ENCODE data around the gene NEK9.
A peak's percentile ranks its signal among the peaks of the same experiment; 100 is the strongest.

NEK9 gene

DNA sequence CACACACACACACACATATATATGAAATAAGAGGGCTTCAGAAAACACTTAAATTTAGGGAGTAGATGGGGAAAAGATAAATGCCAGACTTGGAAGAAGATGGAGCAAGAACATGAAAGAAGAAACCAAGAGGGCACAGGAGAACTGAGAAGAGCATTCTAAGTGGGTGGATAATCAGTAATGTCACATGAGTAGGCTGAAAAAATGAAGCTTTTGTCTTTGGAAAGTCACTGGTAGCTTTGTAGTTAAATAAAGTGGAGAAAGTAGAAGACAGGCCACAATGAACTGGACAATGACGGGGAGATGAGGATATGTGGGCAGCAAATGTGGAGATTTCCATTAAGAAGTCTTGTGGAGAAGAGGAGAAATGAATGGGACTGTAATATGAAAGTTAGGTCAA lies 59.6 kb downstream of the NEK9 start:
- DNase-seq (ENCODE audit: low read depth in 2 of 2), result no peak

- DNase-seq (ENCODE audit: low read depth in 2 of 2), result no peak
Observed at GRCh38 chr14:75066691-75067090, 60.2 kb downstream of the NEK9 start.

DNA sequence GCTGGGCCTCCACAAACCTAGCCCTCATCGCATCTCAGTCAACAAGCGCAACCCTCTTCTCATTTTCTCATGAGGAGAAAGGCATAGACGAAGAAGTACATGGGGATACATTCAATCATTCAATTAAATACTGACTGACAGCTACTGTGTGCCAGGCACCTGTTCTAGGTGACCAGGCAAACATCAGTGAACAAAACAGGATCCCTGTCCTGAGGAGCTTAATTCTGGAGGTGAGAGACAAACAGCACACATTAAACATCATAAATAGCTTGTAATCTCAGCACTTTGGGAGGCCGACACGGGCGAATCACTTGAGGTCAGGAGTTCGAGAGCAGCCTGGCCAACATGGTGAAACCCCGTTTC lies 62.7 kb downstream of the NEK9 start:
- DNase-seq (ENCODE audit: low read depth in 2 of 2), result no peak

- peak; percentile 82 to 83 for DNase-seq (ENCODE audit: low read depth in 2 of 2)
Observed at GRCh38 chr14:75063491-75064204, 63.2 kb downstream of the NEK9 start, which contains the start of gene ACYP1. TSS of gene ACYP1 (minus strand) at chr14:75064024. CDS start at chr14:75063553, 471 bp downstream.

GRCh38 chr14:75063013-75063412 lies 63.8 kb downstream of the NEK9 start:
- no peak for DNase-seq (ENCODE audit: low read depth in 2 of 2)

DNA sequence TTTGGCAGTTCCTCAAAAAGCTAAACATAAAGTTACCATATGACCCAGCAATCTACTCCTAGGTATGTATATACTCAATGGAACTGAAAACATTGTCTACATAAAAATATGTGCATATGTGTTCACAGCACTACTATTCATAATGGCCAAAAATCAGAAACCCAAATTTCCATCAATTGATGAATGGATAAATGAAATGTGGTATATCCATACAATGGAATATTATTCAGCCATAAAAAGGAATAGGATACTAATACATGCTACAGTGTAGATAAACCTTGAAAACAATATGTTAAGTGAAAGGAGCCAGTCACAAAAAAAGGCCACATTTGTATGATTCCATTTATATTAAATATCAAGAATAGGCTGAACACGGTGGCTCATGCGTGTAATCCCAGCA lies 66.4 kb downstream of the NEK9 start:
- no peak for DNase-seq (ENCODE audit: low read depth in 2 of 2)

- DNase-seq (ENCODE audit: low read depth in 2 of 2), result no peak
Observed at GRCh38 chr14:75059642-75060041, 67.2 kb downstream of the NEK9 start.

- DNase-seq (ENCODE audit: low read depth in 2 of 2), result no peak
Observed at GRCh38 chr14:75054421-75054820, 72.4 kb downstream of the NEK9 start.

GRCh38 chr14:75053396-75054291 lies 73.2 kb downstream of the NEK9 start:
- DNase-seq (ENCODE audit: low read depth in 2 of 2), result no peak

GRCh38 chr14:75051556-75051899 lies 75.3 kb downstream of the NEK9 start:
- no peak for DNase-seq (ENCODE audit: low read depth in 2 of 2)

- DNase-seq (ENCODE audit: low read depth in 2 of 2), result peak; percentile 56 to 65
Observed at GRCh38 chr14:75050852-75051555, 75.8 kb downstream of the NEK9 start, which contains the start of gene MLH3. TSS of gene MLH3 (minus strand) at chr14:75051467. CDS start at chr14:75049655, 1,812 bp downstream.

DNA sequence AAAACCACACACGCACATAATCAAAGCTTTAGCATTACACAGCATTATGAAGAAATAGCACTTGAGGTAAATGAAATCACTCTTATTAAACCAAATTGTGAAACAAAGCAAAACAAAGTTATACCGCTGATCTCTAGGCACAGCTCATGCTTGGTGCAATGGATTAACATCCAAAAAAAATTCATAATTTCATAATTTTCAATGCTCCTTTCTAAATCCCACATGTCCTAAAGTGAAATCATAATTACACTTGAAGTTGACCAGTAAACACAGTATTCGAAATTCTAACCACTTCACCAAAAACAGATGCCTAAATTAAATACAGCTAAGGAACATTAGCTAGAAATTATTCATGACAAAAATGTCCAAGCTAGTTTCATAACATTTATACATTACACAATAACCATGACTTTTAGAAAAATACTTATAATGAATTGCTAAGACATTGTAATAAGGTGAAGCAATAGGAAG lies 77.1 kb downstream of the NEK9 start:
- no peak for DNase-seq (ENCODE audit: low read depth in 2 of 2)

- DNase-seq (ENCODE audit: low read depth in 2 of 2), result no peak
Observed at GRCh38 chr14:75049136-75049535, 77.7 kb downstream of the NEK9 start.

DNA sequence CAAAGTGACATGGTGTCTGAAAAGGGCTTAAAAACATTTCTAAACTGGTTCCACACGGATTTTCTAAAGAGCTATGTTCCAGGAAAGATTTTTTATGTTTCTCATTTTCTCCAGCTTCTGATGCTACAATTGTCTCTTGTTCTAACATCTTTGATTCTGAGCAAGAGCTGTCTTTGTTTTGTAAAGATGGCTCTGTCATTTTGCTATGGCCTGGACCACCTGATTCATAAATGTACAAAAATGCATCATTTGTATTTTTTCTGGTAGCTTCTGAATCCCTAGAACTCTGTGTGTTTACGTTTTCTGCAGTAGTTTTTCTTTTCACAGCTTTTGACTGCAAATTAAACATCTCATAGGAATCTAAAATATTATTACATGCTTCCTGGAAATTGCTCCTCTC lies 78.7 kb downstream of the NEK9 start:
- no peak for DNase-seq (ENCODE audit: low read depth in 2 of 2)

GRCh38 chr14:75047506-75047905 lies 79.3 kb downstream of the NEK9 start:
- DNase-seq (ENCODE audit: low read depth in 2 of 2), result no peak

DNA sequence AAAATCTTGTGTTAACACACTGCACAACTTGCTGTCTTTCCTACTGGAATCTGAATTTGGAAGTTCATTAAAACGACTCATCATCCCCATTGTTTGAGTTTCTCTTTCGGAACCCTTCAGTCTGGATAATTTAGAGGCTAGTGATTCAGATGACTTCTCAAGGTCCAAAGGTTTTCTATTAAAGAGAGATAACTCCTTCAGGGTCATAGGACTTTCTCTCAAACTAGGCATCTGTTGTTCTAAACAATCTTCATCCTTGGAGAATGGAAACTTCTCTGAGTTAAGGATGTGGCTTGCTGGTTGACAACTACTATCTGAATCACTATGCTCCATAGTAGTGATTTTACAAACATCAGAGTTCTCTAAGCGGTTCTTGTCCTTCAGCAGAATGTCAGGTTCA lies 79.9 kb downstream of the NEK9 start:
- no peak for DNase-seq (ENCODE audit: low read depth in 2 of 2)

- no peak for DNase-seq (ENCODE audit: low read depth in 2 of 2)
Observed at GRCh38 chr14:75046275-75046674, 80.6 kb downstream of the NEK9 start.

DNA sequence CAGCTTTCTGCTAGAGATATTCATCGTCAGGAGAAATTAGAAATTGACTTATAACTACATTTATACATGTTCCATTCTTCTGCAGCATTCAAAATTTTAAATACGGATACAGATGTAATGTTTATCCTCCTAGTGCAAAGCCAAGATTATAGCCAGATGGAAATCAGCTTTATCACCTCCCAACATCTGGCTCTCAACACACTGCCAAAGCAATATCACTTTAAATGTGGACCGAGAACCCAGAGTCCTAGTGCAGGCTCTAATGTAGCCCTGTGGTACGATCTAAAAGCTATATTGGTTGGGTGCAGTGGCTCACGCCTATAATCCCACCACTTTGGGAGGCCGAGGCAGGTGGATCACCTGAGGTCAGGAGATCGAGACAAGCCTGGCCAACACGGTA lies 82.1 kb downstream of the NEK9 start:
- DNase-seq (ENCODE audit: low read depth in 2 of 2), result no peak

GRCh38 chr14:75044322-75044721 lies 82.5 kb downstream of the NEK9 start:
- DNase-seq (ENCODE audit: low read depth in 2 of 2), result no peak

DNA sequence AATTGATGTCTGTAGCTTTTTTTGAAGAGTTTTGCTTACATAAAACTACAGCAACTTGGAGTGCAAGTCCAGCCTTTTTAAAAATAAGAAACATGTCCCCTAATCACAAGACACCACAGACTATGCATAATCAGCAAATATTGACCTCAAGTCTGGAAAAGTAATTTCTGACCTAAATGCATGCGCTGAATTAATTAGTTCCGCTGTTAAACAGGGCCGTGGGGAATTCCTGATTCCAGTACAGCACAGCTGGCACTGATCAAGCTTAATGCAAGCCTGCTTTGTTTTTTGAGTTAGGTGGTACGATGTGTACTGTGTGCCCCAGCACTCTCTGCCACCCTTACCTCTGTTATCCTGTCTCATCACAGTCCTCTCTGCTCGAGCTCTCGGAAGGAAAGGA lies 84.8 kb downstream of the NEK9 start:
- no peak for DNase-seq (ENCODE audit: low read depth in 2 of 2)

DNA sequence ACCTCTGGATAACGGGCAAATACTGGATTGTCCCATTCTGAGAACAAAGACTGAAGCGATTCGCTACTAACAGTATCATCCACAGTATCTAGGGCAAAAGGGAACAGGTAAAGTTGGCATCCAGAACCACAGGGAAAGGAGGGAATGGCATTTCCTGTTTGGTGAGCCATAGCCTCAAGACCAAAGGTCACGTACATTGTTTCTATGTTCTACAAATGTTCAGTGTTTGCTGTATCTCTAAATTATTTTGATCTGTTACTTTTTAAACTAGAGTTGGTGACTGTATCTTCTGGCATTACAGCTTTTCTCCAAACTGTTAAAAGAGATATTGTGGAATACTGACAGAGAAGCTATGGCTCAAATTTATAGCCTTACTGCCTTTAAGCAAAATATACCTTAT lies 85.2 kb downstream of the NEK9 start:
- DNase-seq (ENCODE audit: low read depth in 2 of 2), result no peak

DNA sequence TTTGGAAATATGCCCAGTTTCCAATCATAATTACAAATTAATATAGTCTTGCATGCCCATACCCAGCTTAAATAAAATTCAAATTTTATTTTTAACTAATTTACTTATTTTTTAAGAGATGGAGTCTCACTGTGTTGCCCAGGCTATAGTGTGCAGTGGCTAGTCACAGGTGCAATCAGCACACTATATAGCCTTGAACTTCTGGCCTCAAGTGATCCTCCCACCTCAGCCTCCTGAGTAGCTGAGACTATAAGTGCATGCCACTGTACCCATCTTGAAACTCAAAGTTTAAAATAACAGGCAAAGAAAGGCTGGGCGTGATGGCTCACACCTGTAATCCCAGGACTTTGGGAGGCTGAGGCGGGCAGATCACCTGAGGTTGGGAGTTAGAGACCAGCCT lies 85.9 kb downstream of the NEK9 start:
- DNase-seq (ENCODE audit: low read depth in 2 of 2), result no peak

Measured in stimulated activated CD8-positive, alpha-beta memory T cell treated with anti-CD3 and anti-CD28 coated beads, Interleukin-2, amount 100 ng/mL, for 1 hour (primary cell).